ENCODE measurements around the gene IRF2BP2.
"Not testable (repeated sequence)": the region's sequence is repeated elsewhere in the genome, so short reads cannot be mapped to it uniquely, and the experiment has no call there.

IRF2BP2 gene

DNA sequence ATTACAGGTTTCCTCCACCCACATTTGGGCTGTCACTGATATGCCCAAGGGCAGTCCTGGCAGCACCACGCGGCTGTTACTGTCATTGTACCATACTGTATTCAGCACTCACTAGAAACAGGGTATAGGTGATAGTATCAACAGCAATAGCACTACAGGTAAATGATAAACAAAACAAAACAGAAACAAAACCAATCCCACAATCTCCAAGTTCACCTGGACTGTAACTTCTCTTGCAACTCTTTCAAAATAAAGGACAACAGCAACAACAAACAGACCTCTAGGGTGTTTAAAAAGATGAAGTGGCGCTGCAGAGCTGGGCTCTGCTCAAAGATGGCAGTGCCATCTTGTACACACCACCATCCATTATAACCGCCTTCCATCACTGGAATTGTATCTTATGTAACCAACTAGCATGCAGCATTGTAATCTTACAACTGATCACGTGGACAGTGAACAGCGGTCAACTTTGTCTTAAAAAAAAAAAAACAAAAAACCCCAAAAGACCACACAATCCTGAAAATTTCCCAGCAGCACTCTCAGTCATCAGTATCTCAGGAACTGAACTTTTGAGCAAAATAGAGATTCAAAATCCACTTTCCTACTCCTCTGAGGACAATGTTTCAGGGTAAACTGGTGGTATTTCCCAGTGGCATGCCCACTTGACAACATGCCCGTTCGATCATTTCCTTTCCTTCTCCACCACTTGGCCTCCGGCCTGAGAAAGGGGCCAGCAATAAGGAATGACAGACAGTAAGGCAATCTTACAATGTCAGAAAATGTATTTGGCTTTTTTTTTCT lies 3.8 kb downstream of the IRF2BP2 start:
- in situ Hi-C loops (cut with HindIII; ENCODE audit: low pct_ligation_motif_present, low pct_unique_long_range_greater_than_20kb, low sequenced_read_pairs) = no loop called here

DNA sequence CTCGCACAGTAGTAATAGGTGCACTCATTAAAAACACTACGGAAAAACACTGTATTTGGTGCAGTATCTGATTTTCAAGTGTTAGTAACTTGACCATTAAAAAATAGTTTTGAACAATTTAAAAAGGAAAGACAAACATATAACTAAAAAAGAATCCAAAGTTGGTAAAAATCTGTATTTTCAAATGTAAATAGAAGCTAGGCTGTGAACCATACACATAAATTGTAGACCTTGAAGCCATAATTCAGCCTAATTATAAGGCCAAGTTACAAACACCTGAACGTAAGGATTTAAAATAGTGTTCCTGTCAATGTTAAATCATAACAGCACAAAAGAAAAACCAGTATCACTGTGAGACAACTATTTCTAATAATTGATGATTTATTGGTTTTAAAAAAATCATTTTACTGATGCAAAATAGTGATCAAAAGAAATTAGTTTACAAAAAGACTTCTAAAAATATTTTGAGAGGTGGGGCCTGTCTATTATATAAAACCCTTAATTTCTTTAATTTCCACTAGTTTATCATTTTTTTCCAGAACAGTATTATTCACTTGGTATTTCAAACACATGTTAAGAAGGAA lies 4.5 kb downstream of the IRF2BP2 start:
- DNase-seq = no peak
- in situ Hi-C loops (cut with HindIII; ENCODE audit: low pct_ligation_motif_present, low pct_unique_long_range_greater_than_20kb, low sequenced_read_pairs) = no loop called here

More for the DNA sequence above, 3.8 kb downstream of the IRF2BP2 start:
- peak; percentile 42 for DNase-seq

DNA sequence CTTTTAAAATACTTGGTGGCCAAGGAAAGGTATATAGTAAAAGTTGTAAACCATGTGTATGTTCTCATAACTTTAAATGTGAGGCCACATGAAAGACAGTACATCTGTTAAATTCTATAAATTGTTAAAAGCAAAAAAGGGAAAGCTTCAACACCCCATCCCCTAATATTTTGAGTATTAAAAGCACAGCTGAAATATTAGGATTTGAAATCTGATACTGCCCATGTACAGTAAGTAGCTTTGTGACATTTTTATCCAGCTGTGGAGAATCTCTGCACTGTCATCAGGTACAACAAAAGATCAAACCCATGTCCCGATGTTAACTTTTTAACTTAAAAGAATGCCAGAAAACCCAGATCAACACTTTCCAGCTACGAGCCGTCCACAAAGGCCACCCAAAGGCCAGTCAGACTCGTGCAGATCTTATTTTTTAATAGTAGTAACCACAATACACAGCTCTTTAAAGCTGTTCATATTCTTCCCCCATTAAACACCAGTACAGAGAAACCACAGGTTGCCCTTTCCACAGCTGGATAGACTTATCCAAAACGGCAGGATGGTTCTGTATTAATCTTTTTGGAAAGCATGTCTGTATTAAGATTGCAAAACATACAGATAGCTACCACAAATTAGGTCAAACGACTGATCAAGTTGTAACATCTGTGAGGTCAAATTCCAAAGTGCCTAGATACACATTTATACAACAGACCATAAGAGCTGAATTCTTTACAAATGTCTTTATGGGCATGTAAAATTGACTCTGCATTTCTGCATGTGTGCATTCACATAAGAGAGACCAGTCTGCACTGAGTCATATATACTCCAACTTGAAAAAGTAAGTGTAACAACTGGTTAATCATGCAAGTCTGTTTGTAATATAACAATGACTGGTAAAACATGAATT lies 5.2 kb downstream of the IRF2BP2 start:
- DNase-seq = peak; percentile 58
- in situ Hi-C loops (cut with HindIII; ENCODE audit: low pct_ligation_motif_present, low pct_unique_long_range_greater_than_20kb, low sequenced_read_pairs) = no loop called here

DNA sequence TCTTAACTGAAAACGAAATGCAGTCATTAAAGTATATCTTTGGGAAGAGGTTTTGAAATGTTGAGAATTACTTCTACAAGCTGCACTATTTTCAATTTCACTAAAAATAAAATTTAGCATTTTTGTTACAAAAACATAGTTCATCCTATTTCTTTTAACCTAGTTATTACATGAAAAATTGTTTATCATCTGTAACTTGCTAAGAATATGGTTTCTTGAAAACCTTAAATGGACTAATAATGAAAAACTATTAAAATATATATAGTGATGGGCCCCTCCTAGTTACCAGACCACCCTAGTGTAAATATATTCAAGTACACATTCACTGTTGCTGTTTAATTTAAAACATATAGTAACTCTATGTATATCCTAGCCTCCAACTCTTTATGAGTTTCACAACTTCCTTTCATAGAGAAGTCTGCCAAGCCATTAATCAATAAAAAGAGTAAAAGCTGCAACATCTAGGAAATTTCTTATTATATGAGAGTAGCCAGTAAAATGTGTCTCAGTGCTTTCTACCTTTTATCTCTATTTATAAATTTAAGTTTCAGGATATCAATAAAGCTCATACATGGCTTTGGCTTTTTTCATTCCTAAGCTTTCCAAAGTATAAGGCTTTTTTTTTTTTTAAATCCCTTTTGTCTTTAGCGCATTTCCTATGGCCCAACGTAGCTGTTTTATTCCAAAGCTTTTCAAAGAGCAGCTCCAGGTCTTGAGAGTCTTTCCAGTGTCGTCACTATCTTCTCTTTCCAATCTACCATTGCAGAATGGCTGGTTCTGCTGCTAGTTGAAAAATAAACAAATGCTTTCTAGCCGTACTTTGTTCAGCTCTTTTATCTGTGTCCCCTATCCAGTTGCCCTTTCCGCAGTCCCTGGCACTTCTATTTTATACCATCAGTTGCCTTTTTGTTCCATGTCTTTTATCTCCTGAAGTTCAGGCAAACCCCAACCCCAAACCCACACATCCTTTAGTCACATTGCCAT lies 6.5 kb downstream of the IRF2BP2 start:
- in situ Hi-C loops (cut with HindIII; ENCODE audit: low pct_ligation_motif_present, low pct_unique_long_range_greater_than_20kb, low sequenced_read_pairs) = no loop called here
- DNase-seq = peak; percentile 41

DNA sequence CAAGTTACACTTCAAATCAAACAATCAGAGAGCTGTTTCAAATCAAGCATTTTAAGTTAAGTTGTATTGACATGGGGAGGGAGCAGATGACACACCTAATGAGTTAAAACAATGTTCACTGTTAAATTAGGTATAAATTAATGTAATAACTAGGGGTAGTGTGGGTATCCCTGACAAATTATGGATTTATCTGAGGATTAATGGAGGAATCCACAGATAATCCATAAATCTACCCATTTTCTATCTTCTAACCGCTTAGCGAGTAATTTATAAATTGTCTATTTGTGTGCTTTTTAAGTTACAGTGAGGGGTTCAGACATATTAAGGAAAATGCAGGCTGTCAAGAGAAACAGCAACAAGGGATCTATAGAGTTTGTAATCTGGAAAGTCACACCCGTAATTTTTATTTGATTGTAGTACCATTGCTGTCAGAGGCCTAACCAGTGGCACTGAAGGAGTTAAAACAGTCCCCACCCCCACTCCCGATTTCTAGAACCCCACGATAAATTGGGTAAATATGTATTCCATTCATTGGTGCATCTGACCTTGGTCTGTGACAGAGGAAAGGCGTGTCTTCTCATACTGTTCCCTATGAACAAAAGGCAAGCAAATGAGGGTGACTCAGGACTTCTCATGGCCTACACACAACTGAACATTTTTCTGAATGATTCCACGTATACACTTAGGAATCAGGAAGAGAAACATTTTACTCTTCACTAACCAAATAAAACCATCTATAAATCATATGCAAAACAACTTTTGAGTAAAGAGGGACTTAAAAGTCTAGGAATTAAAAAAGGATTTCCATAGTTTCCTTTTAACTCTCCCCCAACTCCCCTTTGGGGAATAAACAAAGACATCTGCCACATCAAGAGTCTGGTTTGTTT lies 7.4 kb downstream of the IRF2BP2 start:
- peak; percentile 96 for DNase-seq
- in situ Hi-C loops (cut with HindIII; ENCODE audit: low pct_ligation_motif_present, low pct_unique_long_range_greater_than_20kb, low sequenced_read_pairs) = no loop called here

DNA sequence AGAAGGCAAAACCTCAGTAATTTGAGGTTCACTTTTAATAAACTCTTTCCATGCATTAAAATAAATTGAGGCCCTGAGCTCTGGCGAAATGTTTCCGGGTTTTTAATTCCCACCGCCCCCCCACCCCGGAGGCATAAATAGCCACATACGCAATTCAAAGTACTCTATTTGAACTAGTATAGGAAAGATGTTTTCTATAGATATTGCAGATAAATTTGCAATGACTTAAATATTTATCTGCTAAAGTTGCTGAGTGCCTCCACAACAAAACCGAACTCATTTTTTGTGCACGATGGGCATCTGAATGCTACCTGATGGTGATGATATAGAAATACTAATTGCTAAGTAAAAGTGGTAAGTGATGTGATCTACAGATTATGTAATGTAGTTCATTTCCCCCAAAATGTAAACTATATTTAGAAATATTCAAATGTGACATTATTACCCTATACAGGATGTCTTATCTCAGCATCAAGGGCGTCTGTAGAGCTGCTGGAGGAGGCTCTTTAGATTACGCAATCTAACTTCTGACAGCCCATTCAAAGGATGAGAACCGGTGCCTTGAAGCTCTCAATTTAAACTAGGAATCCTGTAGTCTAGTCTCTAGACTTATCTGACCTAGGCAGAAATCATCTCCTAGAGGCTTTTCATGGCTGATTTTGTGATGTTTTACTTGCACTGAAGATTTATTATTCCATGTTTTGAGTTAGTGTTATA lies 8.5 kb downstream of the IRF2BP2 start:
- in situ Hi-C loops (cut with HindIII; ENCODE audit: low pct_ligation_motif_present, low pct_unique_long_range_greater_than_20kb, low sequenced_read_pairs) = no loop called here
- no peak for DNase-seq

DNA sequence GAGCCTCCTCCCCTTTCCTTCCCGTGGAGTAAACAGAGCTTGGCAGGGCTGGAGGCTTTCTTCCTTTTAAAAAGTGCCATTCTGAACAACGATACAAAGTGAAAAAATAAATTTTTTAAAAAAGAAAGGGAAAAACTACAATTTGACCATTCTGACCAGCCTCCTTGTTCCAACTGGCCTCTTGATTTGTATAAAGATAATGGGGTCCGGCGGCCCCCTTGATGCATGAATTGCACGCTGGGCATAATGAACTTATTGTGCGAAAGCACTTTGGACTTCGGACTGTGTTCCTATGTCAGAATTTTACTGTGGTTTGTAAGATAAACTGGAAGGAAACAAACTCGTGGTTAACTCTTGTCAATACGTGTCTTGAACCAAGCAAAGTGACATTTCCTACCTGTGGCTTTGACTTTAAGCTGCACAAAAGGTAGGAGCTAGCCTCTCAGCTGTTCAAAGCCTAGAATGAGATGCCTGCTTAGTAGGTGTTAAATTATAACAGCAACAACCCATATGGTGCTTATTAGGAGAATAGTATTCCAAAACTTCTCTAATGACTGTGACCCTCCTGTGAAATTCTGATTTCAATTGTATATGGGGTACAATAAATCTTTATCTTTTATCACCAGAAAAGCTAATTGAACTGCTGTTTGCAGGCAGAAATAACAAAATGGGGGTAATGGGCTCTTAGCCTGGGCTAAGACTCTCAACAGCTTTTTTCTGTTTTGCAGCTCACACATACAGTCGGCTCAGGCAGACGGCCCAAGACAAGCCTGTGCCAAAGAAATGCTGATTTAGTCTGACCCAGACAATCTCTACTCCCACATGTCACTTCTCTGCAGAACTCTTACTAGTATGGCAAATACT lies 9.3 kb downstream of the IRF2BP2 start:
- no peak for DNase-seq
- in situ Hi-C loops (cut with HindIII; ENCODE audit: low pct_ligation_motif_present, low pct_unique_long_range_greater_than_20kb, low sequenced_read_pairs) = no loop called here

DNA sequence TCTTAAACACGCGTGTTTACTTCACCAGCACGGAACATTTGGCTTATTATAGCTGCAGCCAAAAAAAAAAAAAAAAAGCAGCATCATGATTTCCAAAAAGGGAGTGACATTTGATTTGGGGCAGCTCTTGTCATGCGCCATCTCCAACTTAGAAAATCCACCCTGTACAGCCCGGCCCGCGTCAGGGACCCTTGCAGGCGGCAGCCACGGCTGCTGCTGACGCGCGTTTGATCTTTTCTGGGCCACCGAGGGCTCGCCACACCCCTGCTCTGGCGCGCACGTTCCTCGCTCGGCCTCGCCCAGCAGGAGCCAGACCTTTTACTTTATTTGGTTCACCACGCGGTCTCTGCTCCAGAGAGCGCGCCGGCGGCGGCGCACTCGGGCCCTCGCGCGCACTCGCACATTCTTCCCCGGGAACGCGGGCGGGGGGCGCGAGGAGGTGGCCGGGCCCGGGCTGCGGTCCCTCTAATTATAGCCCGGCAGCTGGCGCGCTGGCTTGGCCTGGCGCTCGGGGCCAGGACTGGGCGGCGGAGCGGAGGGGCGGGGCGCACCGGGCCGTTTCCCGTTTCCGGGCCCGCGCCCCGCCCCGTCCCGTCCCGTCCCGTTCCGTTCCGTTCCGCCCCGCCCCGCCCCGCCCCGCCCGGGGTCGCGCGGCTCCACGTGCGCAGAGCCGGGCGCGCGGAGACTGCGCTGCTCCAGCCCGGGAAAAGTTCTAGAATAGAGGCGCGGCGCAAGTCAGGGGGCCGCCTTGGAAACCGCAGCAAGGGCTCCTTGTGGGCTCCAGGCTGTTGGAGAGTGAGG lies 10.2 kb downstream of the IRF2BP2 start:
- peak; percentile 87 for DNase-seq
- in situ Hi-C loops (cut with HindIII; ENCODE audit: low pct_ligation_motif_present, low pct_unique_long_range_greater_than_20kb, low sequenced_read_pairs) = no loop called here

DNA sequence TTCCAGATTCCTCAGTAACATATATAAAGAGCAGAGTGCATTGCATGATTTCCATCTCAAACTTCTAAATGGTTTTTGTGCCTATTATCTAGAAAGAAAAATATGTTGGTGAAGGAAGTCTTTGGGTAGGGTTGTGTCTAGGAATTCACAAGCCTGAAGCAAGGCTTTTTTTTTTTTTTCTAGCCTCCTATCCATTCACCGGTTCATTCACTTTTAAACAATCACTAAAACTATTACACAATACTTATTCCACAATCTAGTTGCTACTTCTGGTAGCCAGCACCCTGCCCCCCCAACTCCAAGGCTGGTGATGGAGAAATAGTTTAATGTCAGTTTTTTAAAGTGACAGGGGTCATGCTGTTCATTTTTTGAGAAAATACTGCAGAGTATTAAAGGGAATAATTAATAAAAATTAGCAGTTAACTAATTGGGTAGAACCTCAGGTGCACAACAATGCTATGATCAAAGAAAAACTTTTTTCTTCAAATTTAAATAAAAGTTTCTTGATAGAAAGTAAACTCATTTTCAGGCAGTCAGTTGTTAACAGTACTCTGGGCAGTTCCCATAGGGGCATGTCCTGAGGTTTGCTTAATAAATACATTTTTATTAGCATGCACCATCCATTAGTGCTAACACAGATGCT lies 10.9 kb downstream of the IRF2BP2 start:
- in situ Hi-C loops (cut with HindIII; ENCODE audit: low pct_ligation_motif_present, low pct_unique_long_range_greater_than_20kb, low sequenced_read_pairs) = no loop called here
- DNase-seq = no peak

DNA sequence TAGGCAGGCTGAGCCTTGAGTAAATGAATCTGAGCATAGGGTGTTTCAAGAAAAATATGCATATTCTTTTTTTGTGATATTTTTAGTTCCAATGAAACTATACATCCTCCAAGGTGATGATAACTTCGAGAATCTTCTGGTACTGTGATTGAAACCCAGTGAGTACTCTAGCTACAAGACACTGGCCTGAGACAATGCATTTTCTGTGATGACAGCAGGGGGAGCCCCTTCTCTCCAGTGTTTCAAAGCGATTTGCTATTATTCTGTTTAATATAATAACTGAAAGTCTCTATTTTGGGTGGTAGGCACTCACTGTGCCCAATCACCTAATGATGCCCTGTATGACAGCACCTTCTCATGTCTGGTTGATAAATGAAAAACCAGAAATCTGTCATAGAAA lies 12.1 kb downstream of the IRF2BP2 start:
- in situ Hi-C loops (cut with HindIII; ENCODE audit: low pct_ligation_motif_present, low pct_unique_long_range_greater_than_20kb, low sequenced_read_pairs) = no loop called here
- peak; percentile 62 for DNase-seq

DNA sequence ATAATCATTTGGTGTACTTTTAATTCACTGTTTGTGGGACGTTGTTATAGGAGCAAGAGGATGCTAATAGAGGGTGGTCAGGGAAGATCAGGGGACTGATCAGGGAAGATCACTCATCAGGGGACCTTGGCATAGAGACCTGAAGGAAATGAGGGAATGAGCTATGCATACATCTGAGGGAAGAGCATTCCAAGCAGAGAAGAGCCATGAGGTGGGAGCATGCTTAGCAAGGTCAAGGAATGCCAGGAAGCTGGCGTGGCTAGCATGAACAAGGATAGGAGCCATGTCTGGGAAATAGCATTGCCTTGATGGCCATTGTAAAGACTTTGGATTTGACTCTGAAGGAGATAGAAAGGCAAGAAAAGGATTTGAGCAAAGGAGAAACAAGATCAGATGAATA lies 14.1 kb downstream of the IRF2BP2 start:
- no peak for DNase-seq
- in situ Hi-C loops (cut with HindIII; ENCODE audit: low pct_ligation_motif_present, low pct_unique_long_range_greater_than_20kb, low sequenced_read_pairs) = no loop called here

DNA sequence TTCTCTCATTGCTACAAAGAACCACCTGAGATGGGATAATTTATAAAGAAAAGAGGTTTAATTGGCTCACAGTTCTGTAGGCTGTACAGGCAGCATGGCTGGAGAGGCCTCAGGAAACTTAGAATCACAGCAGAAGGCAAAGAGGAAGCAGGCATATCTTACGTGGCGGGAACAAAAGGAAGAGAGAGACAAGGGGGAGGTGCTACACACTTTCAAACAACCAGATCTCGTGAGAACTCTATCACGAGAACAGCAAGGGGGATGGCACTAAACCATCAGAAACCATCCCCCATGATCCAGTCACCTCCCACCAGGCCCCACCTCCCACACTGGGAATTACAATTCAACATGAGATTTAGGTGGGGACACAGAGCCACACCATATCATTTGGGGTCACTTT lies 15.4 kb downstream of the IRF2BP2 start:
- in situ Hi-C loops (cut with HindIII; ENCODE audit: low pct_ligation_motif_present, low pct_unique_long_range_greater_than_20kb, low sequenced_read_pairs); DNase-seq: not testable (repeated sequence)

DNA sequence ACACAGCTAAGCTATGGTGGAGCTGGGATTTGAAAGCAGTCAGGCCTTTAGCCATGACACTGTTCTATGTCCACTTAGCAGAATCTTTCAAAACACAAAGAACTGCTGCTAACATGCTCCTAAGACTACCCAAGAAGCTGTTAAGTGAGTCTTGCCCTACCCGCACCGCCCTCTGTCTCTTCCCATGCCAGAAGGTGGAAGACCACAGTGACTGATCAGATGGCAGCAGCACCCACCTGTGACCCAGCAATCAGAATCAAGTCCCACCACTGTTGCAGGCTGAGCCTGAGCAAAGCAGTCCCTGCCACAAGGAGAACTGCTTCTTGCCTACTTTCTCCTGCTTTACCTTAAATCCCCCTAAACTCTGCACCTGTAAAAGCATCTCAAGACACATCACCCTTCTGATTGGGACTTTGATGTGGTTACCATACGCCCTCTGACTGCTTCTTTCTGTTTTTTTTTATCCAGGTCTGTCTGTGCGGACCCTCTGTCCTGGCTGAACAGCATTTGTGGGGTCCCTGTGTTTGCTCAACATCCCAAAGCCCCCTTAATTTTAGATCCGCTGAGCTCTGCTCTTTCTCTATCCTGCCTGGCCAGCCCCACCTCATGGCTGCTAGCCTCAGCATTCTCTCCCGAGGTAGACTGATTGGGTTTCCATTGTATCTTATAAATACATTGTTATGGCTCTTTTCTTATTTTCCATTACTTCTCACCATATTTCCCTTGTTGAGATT lies 16.0 kb downstream of the IRF2BP2 start:
- in situ Hi-C loops (cut with HindIII; ENCODE audit: low pct_ligation_motif_present, low pct_unique_long_range_greater_than_20kb, low sequenced_read_pairs) = no loop called here
- no peak for DNase-seq

DNA sequence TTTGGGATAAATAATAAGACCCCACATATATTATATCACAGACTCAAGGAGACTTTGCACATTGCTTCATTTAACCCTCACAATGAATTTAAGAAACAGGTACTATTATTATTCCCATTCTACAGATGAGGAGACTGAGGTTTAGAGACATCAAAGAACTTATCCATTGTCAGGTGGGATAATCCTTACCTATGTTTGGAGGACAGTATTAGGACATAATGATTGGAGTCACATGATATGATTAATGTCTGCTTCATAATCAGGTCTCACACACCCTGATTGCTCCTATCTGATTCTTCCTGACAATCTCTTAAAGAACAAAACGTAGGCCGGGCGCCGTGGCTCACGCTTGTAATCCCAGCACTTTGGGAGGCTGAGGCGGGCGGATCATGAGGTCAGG lies 16.9 kb downstream of the IRF2BP2 start:
- no peak for DNase-seq
- in situ Hi-C loops (cut with HindIII; ENCODE audit: low pct_ligation_motif_present, low pct_unique_long_range_greater_than_20kb, low sequenced_read_pairs) = no loop called here
